Type B pancreatic cell (in vitro differentiated cells): ENCODE results near the gene CD99L2. TPM values are rescaled to one million over a fixed set of nuclear protein-coding genes. Genes with fewer than 3 reads are reported as not detected.

Source experiments
- DNase-seq: peaks from one replicate; pipeline ENCODE4 v3.0.0; 2021; ENCODE audit warnings: mixed read lengths; ENCODE audit not compliant: unreplicated experiment; ENCODE audit errors: extremely low spot score
- H3K27ac Mint-ChIP-seq: 2 replicates; pipeline ENCODE4 v1.8.0; 2021; ENCODE audit warnings: mild to moderate bottlenecking, mixed read lengths
- H3K27me3 Mint-ChIP-seq: 2 replicates; pipeline ENCODE4 v1.8.0; 2021; ENCODE audit warnings: mixed read lengths
- H3K36me3 Mint-ChIP-seq: 2 replicates; pipeline ENCODE4 v1.8.0; 2021; ENCODE audit warnings: mixed read lengths
- H3K4me1 Mint-ChIP-seq: one replicate; pipeline ENCODE4 v1.8.0; 2021; ENCODE audit warnings: mixed read lengths; ENCODE audit not compliant: unreplicated experiment
- H3K4me3 Mint-ChIP-seq: 2 replicates; pipeline ENCODE4 v1.8.0; 2021; ENCODE audit warnings: mild to moderate bottlenecking, mixed read lengths
- H3K9me3 Mint-ChIP-seq: 2 replicates; pipeline ENCODE4 v1.8.0; 2021; ENCODE audit warnings: mixed read lengths
- total RNA-seq: library from RNA; stranded (reverse); gene quantifications from 2 replicates; pipeline ENCODE4 v1.2.1, GENCODE V29; 2021; ENCODE audit warnings: low replicate concordance
- TF ChIP-seq, protein P1 (sequence below): fragments of 200-600 bp; sonication (generic); conservative IDR thresholded peaks from 2 replicates; pipeline ENCODE4 v1.5.0; 2021; ENCODE audit warnings: antibody characterized with exemption, mild to moderate bottlenecking

The CD99L2 gene
- total RNA-seq, 1 donor from 2014 or later = 35.1 TPM

- Mint-ChIP-seq H3K9me3 (no peaks in the 10 kb centered on the region), H3K27me3 (no peaks in the 10 kb centered on the region), H3K27ac (no peak overlapping the region), H3K4me1 (no peaks in the 10 kb centered on the region), H3K36me3 (no peaks in the 10 kb centered on the region), H3K4me3 (no peak overlapping the region)
- DNase-seq = no peak
- TF ChIP-seq, protein P1, sequence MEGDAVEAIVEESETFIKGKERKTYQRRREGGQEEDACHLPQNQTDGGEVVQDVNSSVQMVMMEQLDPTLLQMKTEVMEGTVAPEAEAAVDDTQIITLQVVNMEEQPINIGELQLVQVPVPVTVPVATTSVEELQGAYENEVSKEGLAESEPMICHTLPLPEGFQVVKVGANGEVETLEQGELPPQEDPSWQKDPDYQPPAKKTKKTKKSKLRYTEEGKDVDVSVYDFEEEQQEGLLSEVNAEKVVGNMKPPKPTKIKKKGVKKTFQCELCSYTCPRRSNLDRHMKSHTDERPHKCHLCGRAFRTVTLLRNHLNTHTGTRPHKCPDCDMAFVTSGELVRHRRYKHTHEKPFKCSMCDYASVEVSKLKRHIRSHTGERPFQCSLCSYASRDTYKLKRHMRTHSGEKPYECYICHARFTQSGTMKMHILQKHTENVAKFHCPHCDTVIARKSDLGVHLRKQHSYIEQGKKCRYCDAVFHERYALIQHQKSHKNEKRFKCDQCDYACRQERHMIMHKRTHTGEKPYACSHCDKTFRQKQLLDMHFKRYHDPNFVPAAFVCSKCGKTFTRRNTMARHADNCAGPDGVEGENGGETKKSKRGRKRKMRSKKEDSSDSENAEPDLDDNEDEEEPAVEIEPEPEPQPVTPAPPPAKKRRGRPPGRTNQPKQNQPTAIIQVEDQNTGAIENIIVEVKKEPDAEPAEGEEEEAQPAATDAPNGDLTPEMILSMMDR = no peak
Observed at GRCh38 chrX:150768580-150769190, 129.8 kb downstream of the CD99L2 start.

GRCh38 chrX:150768132-150768485, 130.4 kb downstream of the CD99L2 start:
- no peak for DNase-seq

GRCh38 chrX:150767475-150768131, 130.9 kb downstream of the CD99L2 start:
- TF ChIP-seq, protein P1 = no peak
- no peaks in the 10 kb centered on the region for H3K27me3 Mint-ChIP-seq

More at GRCh38 chrX:150768132-150768485, 130.4 kb downstream of the CD99L2 start:
- H3K9me3 Mint-ChIP-seq = no peaks in the 10 kb centered on the region
- no peaks in the 10 kb centered on the region for H3K27me3 Mint-ChIP-seq
- no peaks in the 10 kb centered on the region for H3K4me1 Mint-ChIP-seq
- no peak overlapping the region for H3K27ac Mint-ChIP-seq
- no peak overlapping the region for H3K4me3 Mint-ChIP-seq
- no peaks in the 10 kb centered on the region for H3K36me3 Mint-ChIP-seq
- TF ChIP-seq, protein P1 = no peak

GRCh38 chrX:150767045-150767395, 131.4 kb downstream of the CD99L2 start:
- no peaks in the 10 kb centered on the region for H3K36me3 Mint-ChIP-seq
- H3K27me3 Mint-ChIP-seq = no peaks in the 10 kb centered on the region
- no peak overlapping the region for H3K27ac Mint-ChIP-seq
- TF ChIP-seq, protein P1 = no peak
- no peaks in the 10 kb centered on the region for H3K4me1 Mint-ChIP-seq
- no peak overlapping the region for H3K4me3 Mint-ChIP-seq
- no peak for DNase-seq
- no peaks in the 10 kb centered on the region for H3K9me3 Mint-ChIP-seq

More at GRCh38 chrX:150767475-150768131, 130.9 kb downstream of the CD99L2 start:
- Mint-ChIP-seq H3K4me1 (no peaks in the 10 kb centered on the region), H3K36me3 (no peaks in the 10 kb centered on the region), H3K27ac (no peak overlapping the region), H3K4me3 (no peak overlapping the region), H3K9me3 (no peaks in the 10 kb centered on the region)
- no peak for DNase-seq

DNA sequence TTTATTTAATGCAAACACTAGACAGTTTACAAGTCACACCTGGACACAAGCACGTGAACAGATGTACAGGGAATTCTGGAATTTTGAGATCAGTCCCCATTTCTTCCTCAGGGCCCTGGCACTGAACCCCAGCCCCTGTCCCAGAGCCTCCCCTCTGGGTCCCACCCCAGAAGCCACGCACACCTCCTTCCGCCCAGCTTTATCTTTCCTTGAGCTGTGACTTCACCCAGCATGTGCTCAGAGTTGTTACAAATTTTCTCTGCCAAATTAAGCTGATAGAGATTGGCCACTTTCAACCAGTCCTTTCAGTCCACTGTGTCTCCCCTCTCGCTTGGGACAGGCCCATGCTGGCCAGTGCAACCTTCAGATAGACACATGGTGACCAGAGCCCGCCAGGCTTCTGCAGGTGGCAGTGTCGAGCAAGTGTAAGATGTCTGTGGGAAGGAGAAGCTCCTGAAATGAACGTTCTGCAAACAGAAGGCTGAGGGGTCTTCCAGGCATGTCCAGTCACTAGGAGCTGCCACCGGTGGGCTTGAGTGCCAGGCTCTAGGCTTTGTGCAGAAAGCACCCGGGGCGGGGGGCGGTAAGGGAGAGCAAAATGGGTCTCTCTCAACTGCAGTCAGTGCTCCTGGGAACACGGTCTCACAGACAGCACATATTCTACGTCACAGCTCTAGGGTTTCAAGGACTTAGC, 132.0 kb downstream of the CD99L2 start:
- TF ChIP-seq, protein P1 = no peak
- no peak overlapping the region for H3K27ac Mint-ChIP-seq
- DNase-seq = no peak
- H3K9me3 Mint-ChIP-seq = no peaks in the 10 kb centered on the region
- H3K27me3 Mint-ChIP-seq = no peaks in the 10 kb centered on the region
- no peaks in the 10 kb centered on the region for H3K36me3 Mint-ChIP-seq
- H3K4me1 Mint-ChIP-seq = no peaks in the 10 kb centered on the region
- H3K4me3 Mint-ChIP-seq = no peak overlapping the region
